ENCODE data around the gene SPART.

The SPART gene

GRCh38 chr13:36370108-36370429 is 23.9 kb upstream of the SPART start:
- no peak for TF ChIP-seq CTCF (IDR thresholded peaks at IDR 0.05)

GRCh38 chr13:36369268-36370107 is 23.3 kb upstream of the SPART start:
- no peak for TF ChIP-seq CTCF (IDR thresholded peaks at IDR 0.05)

GRCh38 chr13:36366031-36366430 is 19.8 kb upstream of the SPART start:
- no peak for TF ChIP-seq CTCF (IDR thresholded peaks at IDR 0.05)

GRCh38 chr13:36363366-36363863 is 17.2 kb upstream of the SPART start:
- no peak for TF ChIP-seq CTCF (IDR thresholded peaks at IDR 0.05)

GRCh38 chr13:36362914-36363313 is 16.7 kb upstream of the SPART start:
- TF ChIP-seq CTCF (IDR thresholded peaks at IDR 0.05) = no peak

- no peak for TF ChIP-seq CTCF (IDR thresholded peaks at IDR 0.05)
Measured at GRCh38 chr13:36362251-36362650, 16.1 kb upstream of the SPART start.

GRCh38 chr13:36360903-36361302 is 14.7 kb upstream of the SPART start:
- no peak for TF ChIP-seq CTCF (IDR thresholded peaks at IDR 0.05)

All from LNCAP (cell line).